Trophoblast cell (in vitro differentiated cells and primary cell): ENCODE results near the gene L3MBTL4.
A peak's percentile ranks its signal among the peaks of the same experiment; 100 is the strongest.

Experiments used
- DNase-seq, 2 donors: peaks; one replicate each; pipeline ENCODE4 v3.0.0-alpha.2; 2016
- H2AFZ ChIP-seq: 2 replicates; pipeline ENCODE4 v1.6.1; 2013; ENCODE audit warnings: low read length, moderate library complexity, mild to moderate bottlenecking; ENCODE audit not compliant: insufficient read depth, poor library complexity
- H2AK5ac ChIP-seq: 2 replicates; pipeline ENCODE4 v1.6.1; 2013; ENCODE audit warnings: mild to moderate bottlenecking, low read length
- H2BK120ac ChIP-seq: 2 replicates; pipeline ENCODE4 v1.6.1; 2013; ENCODE audit warnings: low read length, mild to moderate bottlenecking, moderate library complexity; ENCODE audit not compliant: insufficient read depth, poor library complexity
- H2BK12ac ChIP-seq: 2 replicates; pipeline ENCODE4 v1.6.1; 2013; ENCODE audit warnings: mild to moderate bottlenecking, low read length, moderate library complexity
- H2BK5ac ChIP-seq: 2 replicates; pipeline ENCODE4 v1.6.1; 2013; ENCODE audit warnings: low read length, low read depth, moderate library complexity, mild to moderate bottlenecking; ENCODE audit not compliant: poor library complexity
- H3K14ac ChIP-seq: 2 replicates; pipeline ENCODE4 v1.6.1; 2013; ENCODE audit warnings: mild to moderate bottlenecking, low read length
- H3K18ac ChIP-seq: 2 replicates; pipeline ENCODE4 v1.6.1; 2013; ENCODE audit warnings: mild to moderate bottlenecking, low read length
- H3K23ac ChIP-seq: 2 replicates; pipeline ENCODE4 v1.6.1; 2013; ENCODE audit warnings: low read length
- H3K27ac ChIP-seq: 2 replicates; pipeline ENCODE4 v1.5.1; 2013; ENCODE audit warnings: low read depth, mild to moderate bottlenecking, inconsistent platforms, low read length, moderate library complexity
- H3K27me3 ChIP-seq: 2 replicates; pipeline ENCODE4 v1.6.1; 2013; ENCODE audit warnings: inconsistent platforms, mild to moderate bottlenecking, low read length, moderate library complexity; ENCODE audit not compliant: insufficient read depth
- H3K36me3 ChIP-seq, 2 experiments: 1 replicate in 1 of 2; 2 replicates in 1 of 2; pipeline ENCODE4 v1.6.1; 2013; ENCODE audit warnings: low read length in 2 of 2, mild to moderate bottlenecking in 2 of 2, moderate library complexity in 1 of 2; ENCODE audit not compliant: insufficient read depth in 2 of 2, control insufficient read depth in 1 of 2
- H3K4ac ChIP-seq: 2 replicates; pipeline ENCODE4 v1.6.1; 2013; ENCODE audit warnings: low read depth, mild to moderate bottlenecking, low read length, moderate library complexity
- H3K4me1 ChIP-seq, 2 experiments: 1 replicate in 1 of 2; 2 replicates in 1 of 2; pipeline ENCODE4 v1.6.1; 2013; ENCODE audit warnings: low read length in 2 of 2, mild to moderate bottlenecking in 2 of 2, moderate library complexity in 1 of 2; ENCODE audit not compliant: insufficient read depth in 2 of 2, control insufficient read depth in 1 of 2
- H3K4me2 ChIP-seq: 2 replicates; pipeline ENCODE4 v1.6.1; 2013; ENCODE audit warnings: inconsistent platforms, mild to moderate bottlenecking, low read length, moderate library complexity
- H3K4me3 ChIP-seq: 2 replicates; pipeline ENCODE4 v1.5.1; 2013; ENCODE audit warnings: mild to moderate bottlenecking, low read depth, low read length, inconsistent platforms
- H3K79me1 ChIP-seq: one replicate; pipeline ENCODE4 v1.6.1; 2013; ENCODE audit warnings: low read length
- H3K79me2 ChIP-seq: 2 replicates; pipeline ENCODE4 v1.6.1; 2013; ENCODE audit warnings: low read length, mild to moderate bottlenecking; ENCODE audit not compliant: control insufficient read depth, insufficient read depth, poor library complexity
- H3K9ac ChIP-seq: 2 replicates; pipeline ENCODE4 v1.6.1; 2013; ENCODE audit warnings: mild to moderate bottlenecking, low read length
- H3K9me3 ChIP-seq: 2 replicates; pipeline ENCODE4 v1.6.1; 2013; ENCODE audit warnings: low read depth, mild to moderate bottlenecking, control low read depth, inconsistent platforms, low read length; ENCODE audit not compliant: insufficient read depth
- H4K12ac ChIP-seq: 2 replicates; pipeline ENCODE4 v1.6.1; 2013; ENCODE audit warnings: low read depth, mild to moderate bottlenecking, low read length, moderate library complexity
- H4K8ac ChIP-seq: 2 replicates; pipeline ENCODE4 v1.6.1; 2013; ENCODE audit warnings: low read depth, mild to moderate bottlenecking, low read length, moderate library complexity
- H4K91ac ChIP-seq: one replicate; pipeline ENCODE4 v1.6.1; 2013; ENCODE audit warnings: low read depth, mild to moderate bottlenecking, low read length, moderate library complexity
- WGBS: extraction: QIAGEN DNeasy Blood & Tissue Kit; methylation state at CpG from one replicate; pipeline ENCODE4 v1.1.7; 2013; ENCODE audit warnings: missing lambda C conversion rate; ENCODE audit not compliant: insufficient read length, insufficient coverage; ENCODE audit errors: extremely low coverage; 5-methylcytosine and 5-hydroxymethylcytosine counted together

The L3MBTL4 gene

GRCh38 chr18:6150430-6150829 is 264.3 kb downstream of the L3MBTL4 start:
- Histone ChIP-seq H3K4me2 (no peak overlapping the region), H3K4me1 (no peaks in the 10 kb centered on the region), H3K4me3 (no peak overlapping the region), H4K12ac (no peak overlapping the region), H2BK120ac (no peak overlapping the region), H2BK12ac (no peak overlapping the region), H3K27ac (no peak overlapping the region), H2AK5ac (no peak overlapping the region), H2BK5ac (no peak overlapping the region), H3K9me3 (no peaks in the 10 kb centered on the region), H3K4ac (no peak overlapping the region), H3K18ac (no peak overlapping the region), H3K23ac (no peak overlapping the region), H2AFZ (no peak overlapping the region), H4K91ac (no peak overlapping the region), H3K79me1 (no peaks in the 10 kb centered on the region), H3K27me3 (no peaks in the 10 kb centered on the region), H3K79me2 (no peaks in the 10 kb centered on the region), H3K14ac (no peak overlapping the region), H3K9ac (no peak overlapping the region), H4K8ac (no peak overlapping the region), H3K36me3 (no peaks in the 10 kb centered on the region)
- no CpG with 5 or more reads among the region's 3 CpGs for WGBS
- DNase-seq: no peak

GRCh38 chr18:6146307-6146661 is 268.4 kb downstream of the L3MBTL4 start:
- no CpG with 5 or more reads among the region's 16 CpGs for WGBS
- H4K91ac ChIP-seq: no peak overlapping the region

GRCh38 chr18:6145645-6146306 is 268.9 kb downstream of the L3MBTL4 start:
- Histone ChIP-seq H4K12ac (no peak overlapping the region), H3K18ac (no peak overlapping the region), H3K79me1 (no peaks in the 10 kb centered on the region), H2BK120ac (no peak overlapping the region), H2AK5ac (no peak overlapping the region), H3K27ac (no peak overlapping the region), H3K4ac (no peak overlapping the region), H3K4me1 (no peaks in the 10 kb centered on the region), H4K8ac (no peak overlapping the region), H3K23ac (no peak overlapping the region), H3K27me3 (no peaks in the 10 kb centered on the region), H4K91ac (no peak overlapping the region), H2AFZ (no peak overlapping the region), H3K4me3 (no peak overlapping the region), H3K14ac (no peak overlapping the region), H3K36me3 (no peaks in the 10 kb centered on the region), H2BK5ac (no peak overlapping the region), H2BK12ac (no peak overlapping the region), H3K9me3 (no peaks in the 10 kb centered on the region), H3K9ac (no peak overlapping the region), H3K79me2 (no peaks in the 10 kb centered on the region), H3K4me2 (no peak overlapping the region)
- DNase-seq: no peak
- WGBS: 100% methylated on average over 2 of the region's 18 CpGs

More at GRCh38 chr18:6146307-6146661, 268.4 kb downstream of the L3MBTL4 start:
- Histone ChIP-seq H3K27ac (no peak overlapping the region), H3K79me2 (no peaks in the 10 kb centered on the region), H3K27me3 (no peaks in the 10 kb centered on the region), H2BK120ac (no peak overlapping the region), H3K4me2 (no peak overlapping the region), H3K18ac (no peak overlapping the region), H3K4me3 (no peak overlapping the region), H3K9me3 (no peaks in the 10 kb centered on the region), H2BK12ac (no peak overlapping the region), H2BK5ac (no peak overlapping the region), H4K12ac (no peak overlapping the region), H3K9ac (no peak overlapping the region), H3K4ac (no peak overlapping the region), H3K79me1 (no peaks in the 10 kb centered on the region), H2AFZ (no peak overlapping the region), H3K4me1 (no peaks in the 10 kb centered on the region), H3K23ac (no peak overlapping the region), H3K14ac (no peak overlapping the region), H3K36me3 (no peaks in the 10 kb centered on the region), H2AK5ac (no peak overlapping the region), H4K8ac (no peak overlapping the region)
- DNase-seq: peak in 1 of 2 donors; percentile 13

GRCh38 chr18:6139007-6139406 is 275.7 kb downstream of the L3MBTL4 start:
- no peaks in the 10 kb centered on the region for H3K79me1 ChIP-seq
- H3K4me1 ChIP-seq: no peaks in the 10 kb centered on the region
- no peaks in the 10 kb centered on the region for H3K79me2 ChIP-seq
- H3K4me2 ChIP-seq: no peak overlapping the region
- H3K14ac ChIP-seq: no peak overlapping the region
- no peak for DNase-seq
- no peak overlapping the region for H4K8ac ChIP-seq
- H4K91ac ChIP-seq: no peak overlapping the region
- no peak overlapping the region for H3K4me3 ChIP-seq
- H3K23ac ChIP-seq: no peak overlapping the region
- H2BK5ac ChIP-seq: no peak overlapping the region
- no peak overlapping the region for H4K12ac ChIP-seq
- no peak overlapping the region for H2AK5ac ChIP-seq
- no peak overlapping the region for H3K4ac ChIP-seq
- peaks cover 6% of the 10 kb centered on the region for H3K9me3 ChIP-seq
- H3K18ac ChIP-seq: no peak overlapping the region
- H2BK120ac ChIP-seq: no peak overlapping the region
- no peak overlapping the region for H2BK12ac ChIP-seq
- H2AFZ ChIP-seq: no peak overlapping the region
- no peaks in the 10 kb centered on the region for H3K36me3 ChIP-seq
- H3K27ac ChIP-seq: no peak overlapping the region
- H3K9ac ChIP-seq: no peak overlapping the region
- WGBS: no CpG with 5 or more reads among the region's 3 CpGs
- H3K27me3 ChIP-seq: no peaks in the 10 kb centered on the region
